HepG2 (cell line): ENCODE measurements around the gene VANGL2. TPM values are rescaled to one million over a fixed set of nuclear protein-coding genes. Genes with fewer than 3 reads are reported as not detected.

Source experiments
- ATAC-seq: fragments of 200-7000 bp; cut with Tn5 transposase; 3 replicates; pipeline ENCODE4 v1.9.1; 2020; ENCODE audit warnings: mild to moderate bottlenecking, moderate library complexity
- BruUV-seq: library from RNA; stranded (reverse); fragments of 400-500 nt; replicated peaks from 2 replicates; lab custom pipeline; 2021; lab: Mats Ljungman, UMichigan
- CTCF ChIA-PET: fragments of 300-600 bp; formaldehyde crosslinking; extraction: SDS; loops from one replicate; lab custom pipeline; 2021; ENCODE audit warnings: low total read pairs, inconsistent platforms, low intra/inter-chr PET ratio; lab: Yijun Ruan, JAX
- POLR2A ChIA-PET: fragments of 350-600 bp; sonication (Branson Sonifier 250); formaldehyde crosslinking; loops from one replicate; lab custom pipeline; 2020; ENCODE audit warnings: antibody characterized with exemption, inconsistent platforms; lab: Yijun Ruan, JAX
- DNase-seq: peaks from one replicate; pipeline ENCODE4 v3.0.0-alpha.2; 2015; ENCODE audit warnings: low spot score
- FAIRE-seq: peaks from 3 replicates; lab custom pipeline; 2011; peaks lifted over from hg19 to GRCh38; lab: Jason Lieb, UNC
- H2AFZ ChIP-seq: one replicate; pipeline ENCODE4 v1.6.1; 2011; ENCODE audit warnings: low read length, inconsistent platforms
- H3K27ac ChIP-seq: fragments of 300-600 bp; 3 replicates; pipeline ENCODE4 v1.8.0; 2011; ENCODE audit warnings: mixed run types, mild to moderate bottlenecking, mixed read lengths, low read length, inconsistent platforms; ENCODE audit not compliant: insufficient read depth; ENCODE audit errors: extremely low read length
- H3K27me3 ChIP-seq, 2 experiments: fragments of 200-600 bp in 1 of 2; 2 replicates in 1 of 2; 3 replicates in 1 of 2; pipeline versions ENCODE4 v1.6.0 to v1.8.0; 2011; ENCODE audit warnings: low read length in 2 of 2, mild to moderate bottlenecking in 2 of 2, moderate library complexity in 2 of 2, inconsistent platforms in 1 of 2; ENCODE audit not compliant: insufficient read depth in 2 of 2, control insufficient read depth in 1 of 2
- H3K36me3 ChIP-seq, 2 experiments: fragments of 200-600 bp in 1 of 2; replicated peaks in 1 of 2; 2 replicates in 1 of 2; 3 replicates in 1 of 2; pipeline versions ENCODE4 v1.5.1 to v1.8.0; 2011; ENCODE audit warnings: low read length in 2 of 2, inconsistent platforms in 1 of 2; ENCODE audit not compliant: insufficient read depth in 2 of 2, control insufficient read depth in 1 of 2
- H3K4me1 ChIP-seq: 2 replicates; pipeline ENCODE4 v1.5.1; 2012; ENCODE audit warnings: low read length, inconsistent platforms; ENCODE audit not compliant: insufficient read depth
- H3K4me2 ChIP-seq: 2 replicates; pipeline ENCODE4 v1.6.0; 2011; ENCODE audit warnings: low read depth, low read length, inconsistent platforms
- H3K4me3 ChIP-seq, 3 experiments: fragments of 200-600 bp in 1 of 3; sonication (generic), shearing (Covaris generic) in 1 of 3; replicated peaks in 1 of 3; 2 replicates each; pipeline ENCODE4 v1.5.1; 2011 to 2016; ENCODE audit warnings: low read length in 3 of 3, inconsistent platforms in 2 of 3, low read depth in 2 of 3, mild to moderate bottlenecking in 2 of 3, control low read depth in 1 of 3, mixed read lengths in 1 of 3; ENCODE audit not compliant: insufficient read depth in 1 of 3
- H3K79me2 ChIP-seq: one replicate; pipeline ENCODE4 v1.6.1; 2011; ENCODE audit warnings: low read length, inconsistent platforms; ENCODE audit not compliant: insufficient read depth
- H3K9ac ChIP-seq: 2 replicates; pipeline ENCODE4 v1.6.0; 2011; ENCODE audit warnings: mild to moderate bottlenecking, low read depth, low read length, inconsistent platforms; ENCODE audit not compliant: insufficient read depth
- H3K9me3 ChIP-seq: 2 replicates; pipeline ENCODE4 v1.5.1; 2012; ENCODE audit warnings: mild to moderate bottlenecking, low read length
- H4K20me1 ChIP-seq: 2 replicates; pipeline ENCODE4 v1.6.0; 2011; ENCODE audit warnings: inconsistent platforms, mild to moderate bottlenecking, low read length, moderate library complexity; ENCODE audit not compliant: insufficient read depth
- FOXP1 ChIP-seq, 2 experiments: fragments of 450-650 bp in 1 of 2; IDR thresholded peaks; 2 replicates each; pipeline ENCODE4 v1.6.1; 2017 to 2018; ENCODE audit warnings: antibody characterized with exemption in 1 of 2
- GATA4 ChIP-seq: sonication (generic); IDR thresholded peaks from 2 replicates; pipeline ENCODE4 v1.6.1; 2016; ENCODE audit warnings: antibody characterized with exemption, low read depth, borderline replicate concordance
- IKZF4 ChIP-seq: sonication (generic); formaldehyde crosslinking; IDR thresholded peaks from 2 replicates; pipeline ENCODE4 v1.5.1; 2020; ENCODE audit warnings: borderline replicate concordance, mild to moderate bottlenecking, low read depth, missing genetic modification reagents; ENCODE audit errors: not compliant biosample characterization
- MLLT10 ChIP-seq: sonication (generic); formaldehyde crosslinking; IDR thresholded peaks from 2 replicates; pipeline ENCODE4 v1.4.0; 2020; ENCODE audit warnings: missing genetic modification reagents
- NCOA5 ChIP-seq: sonication (generic); formaldehyde crosslinking; IDR thresholded peaks from 2 replicates; pipeline ENCODE4 v1.4.0; 2020; ENCODE audit warnings: missing genetic modification reagents
- SRSF9 ChIP-seq: fragments of 200-400 bp; formaldehyde crosslinking; IDR thresholded peaks from 2 replicates; pipeline ENCODE4 v1.6.1; 2018; ENCODE audit warnings: borderline replicate concordance, mild to moderate bottlenecking, low read depth, low read length; ENCODE audit not compliant: insufficient read depth, poor library complexity, severe bottlenecking
- ZBTB42 ChIP-seq: sonication (generic); formaldehyde crosslinking; IDR thresholded peaks from 2 replicates; pipeline ENCODE4 v1.5.0; 2020; ENCODE audit warnings: mild to moderate bottlenecking, missing genetic modification reagents
- ZBTB7A ChIP-seq: sonication (generic); formaldehyde crosslinking; IDR thresholded peaks from 2 replicates; pipeline ENCODE4 v1.8.0; 2022; ENCODE audit warnings: mild to moderate bottlenecking, missing genetic modification reagents
- ZNF280B ChIP-seq: sonication (generic); formaldehyde crosslinking; IDR thresholded peaks from 2 replicates; pipeline ENCODE4 v1.5.0; 2020; ENCODE audit warnings: missing genetic modification reagents, mild to moderate bottlenecking, borderline replicate concordance
- ZNF619 ChIP-seq: sonication (generic); formaldehyde crosslinking; IDR thresholded peaks from 2 replicates; pipeline ENCODE4 v1.4.0; 2020; ENCODE audit warnings: mild to moderate bottlenecking, missing genetic modification reagents
- ZNF776 ChIP-seq: sonication (generic); formaldehyde crosslinking; IDR thresholded peaks from 2 replicates; pipeline ENCODE4 v1.4.0; 2020; ENCODE audit warnings: mild to moderate bottlenecking, missing genetic modification reagents
- ZNF883 ChIP-seq: sonication (generic); formaldehyde crosslinking; IDR thresholded peaks from 2 replicates; pipeline ENCODE4 v1.5.1; 2020; ENCODE audit warnings: mild to moderate bottlenecking, missing genetic modification reagents; ENCODE audit errors: not compliant biosample characterization
- WGBS: methylation state at CpG from one replicate; pipeline ENCODE4 v1.1.6; 2017; ENCODE audit warnings: low lambda C conversion rate; 5-methylcytosine and 5-hydroxymethylcytosine counted together
- in situ Hi-C: cut with HindIII; loops from 2 replicates; pipeline ENCODE4 v1.10.0; 2017; ENCODE audit warnings: low pct_unique_long_range_greater_than_20kb; ENCODE audit not compliant: extremely low pct_ligation_motif_present
- intact Hi-C: fragments of 100-400 bp; cut with micrococcal nuclease; formaldehyde crosslinking; loops from one replicate; pipeline ENCODE4 v1.10.0; 2022; ENCODE audit not compliant: unreplicated experiment
- polyA plus RNA-seq, 8 experiments: library from polyadenylated mRNA; depleted of rRNA in 3 of 8; stranded (reverse) in 7 of 8; unstranded in 1 of 8; fragments of >200 nt; fragmentation: Illumina TruSeq in 4 of 8; extraction: Trizol in 4 of 8; gene quantifications; 2 replicates each; pipeline versions ENCODE4 v1.2.1 to v1.2.3, GENCODE V29; 2011 to 2016; ENCODE audit warnings: low read depth in 4 of 8, missing spikeins in 1 of 8, mixed read lengths in 1 of 8; ENCODE audit not compliant: insufficient read depth in 1 of 8
- total RNA-seq, 5 experiments: library from RNA; depleted of rRNA; stranded (reverse); fragments of >200 nt; fragmentation: Illumina TruSeq; extraction: Trizol; gene quantifications; 2 replicates each; pipeline ENCODE4 v1.2.3, GENCODE V29; 2016; ENCODE audit warnings: low read depth in 1 of 5
- TF ChIP-seq, protein P1 (sequence below): sonication (generic); formaldehyde crosslinking; conservative IDR thresholded peaks from 2 replicates; pipeline ENCODE4 v1.8.1; 2023; ENCODE audit warnings: missing genetic modification reagents
- TF ChIP-seq, protein P2 (sequence below): sonication (generic); formaldehyde crosslinking; IDR thresholded peaks from 2 replicates; pipeline ENCODE4 v1.8.0; 2022; ENCODE audit warnings: missing genetic modification reagents, mild to moderate bottlenecking, moderate library complexity, borderline replicate concordance
- TF ChIP-seq, protein P3 (sequence below): sonication (generic); formaldehyde crosslinking; IDR thresholded peaks from 2 replicates; pipeline ENCODE4 v1.4.0; 2020; ENCODE audit warnings: missing genetic modification reagents, borderline replicate concordance

VANGL2 gene
- total and polyA plus RNA-seq, 2 of the 13 experiments (the other 11 are each of a cell fraction or from before 2014, with no cell fraction given), result 0.09 TPM; not detected in 1

DNA sequence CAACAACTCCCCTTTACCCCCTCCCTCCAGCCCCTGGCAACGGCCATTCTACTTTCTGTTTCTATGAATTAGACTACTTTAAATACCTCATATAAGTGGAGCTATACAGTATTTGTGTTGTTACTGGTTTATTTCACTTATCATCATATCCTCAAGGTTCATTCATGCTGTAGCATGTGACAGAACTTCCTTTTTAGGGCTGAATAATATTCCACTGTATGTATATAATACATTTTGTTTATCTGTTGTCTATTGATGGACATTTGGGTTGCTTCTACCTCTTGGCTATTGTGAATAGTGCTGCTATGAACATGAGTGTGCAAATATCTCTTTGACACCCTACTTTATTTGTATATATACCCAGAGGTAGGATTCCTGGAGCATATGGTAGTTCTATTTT lies 31.3 kb upstream of the VANGL2 start:
- Histone ChIP-seq H3K4me2 (no peak overlapping the region), H3K27me3 (no peaks in the 10 kb centered on the region), H3K36me3 (no peaks in the 10 kb centered on the region), H3K4me3 (no peak overlapping the region), H3K4me1 (peaks cover 9% of the 10 kb centered on the region), H3K27ac (no peak overlapping the region), H3K9ac (no peak overlapping the region), H2AFZ (no peak overlapping the region), H3K79me2 (no peaks in the 10 kb centered on the region), H3K9me3 (no peaks in the 10 kb centered on the region), H4K20me1 (no peaks in the 10 kb centered on the region)
- 18% methylated on average over 1 of the region's 1 CpG for WGBS
- FAIRE-seq (no peak), DNase-seq (no peak), ATAC-seq (no peak)
- BruUV-seq, result no TSS peak
- in situ Hi-C loops (no loop called here), intact Hi-C loops (no loop called here)
- POLR2A ChIA-PET, result no interaction called here
- CTCF ChIA-PET, result no interaction called here
- TF ChIP-seq, protein P1, sequence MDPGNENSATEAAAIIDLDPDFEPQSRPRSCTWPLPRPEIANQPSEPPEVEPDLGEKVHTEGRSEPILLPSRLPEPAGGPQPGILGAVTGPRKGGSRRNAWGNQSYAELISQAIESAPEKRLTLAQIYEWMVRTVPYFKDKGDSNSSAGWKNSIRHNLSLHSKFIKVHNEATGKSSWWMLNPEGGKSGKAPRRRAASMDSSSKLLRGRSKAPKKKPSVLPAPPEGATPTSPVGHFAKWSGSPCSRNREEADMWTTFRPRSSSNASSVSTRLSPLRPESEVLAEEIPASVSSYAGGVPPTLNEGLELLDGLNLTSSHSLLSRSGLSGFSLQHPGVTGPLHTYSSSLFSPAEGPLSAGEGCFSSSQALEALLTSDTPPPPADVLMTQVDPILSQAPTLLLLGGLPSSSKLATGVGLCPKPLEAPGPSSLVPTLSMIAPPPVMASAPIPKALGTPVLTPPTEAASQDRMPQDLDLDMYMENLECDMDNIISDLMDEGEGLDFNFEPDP, result no peak
- TF ChIP-seq ZNF619 (no peak), ZNF280B (CRISPR knock-in tag) (no peak), MLLT10 (CRISPR knock-in tag) (no peak), IKZF4 (CRISPR knock-in tag) (no peak), ZNF776 (no peak), ZNF883 (CRISPR knock-in tag) (no peak), GATA4 (no peak), ZBTB42 (CRISPR knock-in tag) (no peak), ZBTB7A (CRISPR knock-in tag) (no peak), SRSF9 (no peak), FOXP1 (IDR thresholded peaks at IDR 0.05) (no peak), FOXP1 (CRISPR knock-in tag; IDR thresholded peaks at IDR 0.05) (no peak), NCOA5 (CRISPR knock-in tag) (no peak)
- TF ChIP-seq, protein P2, sequence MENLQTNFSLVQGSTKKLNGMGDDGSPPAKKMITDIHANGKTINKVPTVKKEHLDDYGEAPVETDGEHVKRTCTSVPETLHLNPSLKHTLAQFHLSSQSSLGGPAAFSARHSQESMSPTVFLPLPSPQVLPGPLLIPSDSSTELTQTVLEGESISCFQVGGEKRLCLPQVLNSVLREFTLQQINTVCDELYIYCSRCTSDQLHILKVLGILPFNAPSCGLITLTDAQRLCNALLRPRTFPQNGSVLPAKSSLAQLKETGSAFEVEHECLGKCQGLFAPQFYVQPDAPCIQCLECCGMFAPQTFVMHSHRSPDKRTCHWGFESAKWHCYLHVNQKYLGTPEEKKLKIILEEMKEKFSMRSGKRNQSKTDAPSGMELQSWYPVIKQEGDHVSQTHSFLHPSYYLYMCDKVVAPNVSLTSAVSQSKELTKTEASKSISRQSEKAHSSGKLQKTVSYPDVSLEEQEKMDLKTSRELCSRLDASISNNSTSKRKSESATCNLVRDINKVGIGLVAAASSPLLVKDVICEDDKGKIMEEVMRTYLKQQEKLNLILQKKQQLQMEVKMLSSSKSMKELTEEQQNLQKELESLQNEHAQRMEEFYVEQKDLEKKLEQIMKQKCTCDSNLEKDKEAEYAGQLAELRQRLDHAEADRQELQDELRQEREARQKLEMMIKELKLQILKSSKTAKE (CRISPR knock-in tag), result no peak
- TF ChIP-seq, protein P3, sequence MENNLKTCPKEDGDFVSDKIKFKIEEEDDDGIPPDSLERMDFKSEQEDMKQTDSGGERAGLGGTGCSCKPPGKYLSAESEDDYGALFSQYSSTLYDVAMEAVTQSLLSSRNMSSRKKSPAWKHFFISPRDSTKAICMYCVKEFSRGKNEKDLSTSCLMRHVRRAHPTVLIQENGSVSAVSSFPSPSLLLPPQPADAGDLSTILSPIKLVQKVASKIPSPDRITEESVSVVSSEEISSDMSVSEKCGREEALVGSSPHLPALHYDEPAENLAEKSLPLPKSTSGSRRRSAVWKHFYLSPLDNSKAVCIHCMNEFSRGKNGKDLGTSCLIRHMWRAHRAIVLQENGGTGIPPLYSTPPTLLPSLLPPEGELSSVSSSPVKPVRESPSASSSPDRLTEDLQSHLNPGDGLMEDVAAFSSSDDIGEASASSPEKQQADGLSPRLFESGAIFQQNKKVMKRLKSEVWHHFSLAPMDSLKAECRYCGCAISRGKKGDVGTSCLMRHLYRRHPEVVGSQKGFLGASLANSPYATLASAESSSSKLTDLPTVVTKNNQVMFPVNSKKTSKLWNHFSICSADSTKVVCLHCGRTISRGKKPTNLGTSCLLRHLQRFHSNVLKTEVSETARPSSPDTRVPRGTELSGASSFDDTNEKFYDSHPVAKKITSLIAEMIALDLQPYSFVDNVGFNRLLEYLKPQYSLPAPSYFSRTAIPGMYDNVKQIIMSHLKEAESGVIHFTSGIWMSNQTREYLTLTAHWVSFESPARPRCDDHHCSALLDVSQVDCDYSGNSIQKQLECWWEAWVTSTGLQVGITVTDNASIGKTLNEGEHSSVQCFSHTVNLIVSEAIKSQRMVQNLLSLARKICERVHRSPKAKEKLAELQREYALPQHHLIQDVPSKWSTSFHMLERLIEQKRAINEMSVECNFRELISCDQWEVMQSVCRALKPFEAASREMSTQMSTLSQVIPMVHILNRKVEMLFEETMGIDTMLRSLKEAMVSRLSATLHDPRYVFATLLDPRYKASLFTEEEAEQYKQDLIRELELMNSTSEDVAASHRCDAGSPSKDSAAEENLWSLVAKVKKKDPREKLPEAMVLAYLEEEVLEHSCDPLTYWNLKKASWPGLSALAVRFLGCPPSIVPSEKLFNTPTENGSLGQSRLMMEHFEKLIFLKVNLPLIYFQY (CRISPR knock-in tag), result no peak
